ENCODE results near the gene BAIAP2.

DNA sequence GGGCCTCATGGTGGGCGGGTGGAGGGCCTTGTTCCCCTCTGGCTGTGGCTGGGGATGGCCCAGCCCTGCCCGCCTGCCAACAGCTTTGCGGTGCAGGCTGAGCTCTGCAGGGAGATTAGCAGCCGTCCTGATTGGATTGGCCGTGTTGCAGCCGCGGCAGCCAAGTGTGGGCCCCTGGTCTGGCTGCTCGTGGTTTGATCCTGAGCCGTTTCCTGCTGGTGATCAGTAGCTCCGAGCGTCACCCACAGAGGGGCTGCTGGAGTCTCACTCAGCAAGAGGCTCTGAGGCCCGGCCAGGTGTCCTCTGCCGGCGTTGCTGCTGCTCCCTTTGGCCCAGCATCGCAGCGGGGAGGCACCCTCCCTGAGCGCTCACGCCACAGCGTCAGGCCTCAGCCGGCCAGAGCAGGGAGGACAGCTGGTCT is 32.5 kb downstream of the BAIAP2 start:
- TF ChIP-seq SIN3A (IDR thresholded peaks at IDR 0.05; ENCODE audit: borderline replicate concordance, insufficient read depth, low read length) (no peak), POLR2AphosphoS5 (IDR thresholded peaks at IDR 0.05; ENCODE audit: low read depth, low read length) (no peak)
- TF ChIP-seq, protein P1, sequence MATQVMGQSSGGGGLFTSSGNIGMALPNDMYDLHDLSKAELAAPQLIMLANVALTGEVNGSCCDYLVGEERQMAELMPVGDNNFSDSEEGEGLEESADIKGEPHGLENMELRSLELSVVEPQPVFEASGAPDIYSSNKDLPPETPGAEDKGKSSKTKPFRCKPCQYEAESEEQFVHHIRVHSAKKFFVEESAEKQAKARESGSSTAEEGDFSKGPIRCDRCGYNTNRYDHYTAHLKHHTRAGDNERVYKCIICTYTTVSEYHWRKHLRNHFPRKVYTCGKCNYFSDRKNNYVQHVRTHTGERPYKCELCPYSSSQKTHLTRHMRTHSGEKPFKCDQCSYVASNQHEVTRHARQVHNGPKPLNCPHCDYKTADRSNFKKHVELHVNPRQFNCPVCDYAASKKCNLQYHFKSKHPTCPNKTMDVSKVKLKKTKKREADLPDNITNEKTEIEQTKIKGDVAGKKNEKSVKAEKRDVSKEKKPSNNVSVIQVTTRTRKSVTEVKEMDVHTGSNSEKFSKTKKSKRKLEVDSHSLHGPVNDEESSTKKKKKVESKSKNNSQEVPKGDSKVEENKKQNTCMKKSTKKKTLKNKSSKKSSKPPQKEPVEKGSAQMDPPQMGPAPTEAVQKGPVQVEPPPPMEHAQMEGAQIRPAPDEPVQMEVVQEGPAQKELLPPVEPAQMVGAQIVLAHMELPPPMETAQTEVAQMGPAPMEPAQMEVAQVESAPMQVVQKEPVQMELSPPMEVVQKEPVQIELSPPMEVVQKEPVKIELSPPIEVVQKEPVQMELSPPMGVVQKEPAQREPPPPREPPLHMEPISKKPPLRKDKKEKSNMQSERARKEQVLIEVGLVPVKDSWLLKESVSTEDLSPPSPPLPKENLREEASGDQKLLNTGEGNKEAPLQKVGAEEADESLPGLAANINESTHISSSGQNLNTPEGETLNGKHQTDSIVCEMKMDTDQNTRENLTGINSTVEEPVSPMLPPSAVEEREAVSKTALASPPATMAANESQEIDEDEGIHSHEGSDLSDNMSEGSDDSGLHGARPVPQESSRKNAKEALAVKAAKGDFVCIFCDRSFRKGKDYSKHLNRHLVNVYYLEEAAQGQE (IDR thresholded peaks at IDR 0.05; ENCODE audit: insufficient read depth in 1 of 2, low read depth in 2 of 2, low read length in 2 of 2): no peak

Measured in PFSK-1 (cell line).